CD4-positive, alpha-beta T cell treated with Interleukin-10 for 1 hour (primary cell): ENCODE results near the gene ZNF333.
"Not testable (repeated sequence)": the region's sequence is repeated elsewhere in the genome, so short reads cannot be mapped to it uniquely, and the experiment has no call there.

ENCODE experiments used
- DNase-seq: peaks from one replicate; pipeline ENCODE4 v3.0.0-alpha.2; 2020

ZNF333 gene

GRCh38 chr19:14700711-14701375 is 11.0 kb downstream of the ZNF333 start:
- no peak for DNase-seq

GRCh38 chr19:14703833-14704232 is 14.0 kb downstream of the ZNF333 start:
- no peak for DNase-seq

- DNase-seq: no peak
Measured at GRCh38 chr19:14704450-14704849, 14.6 kb downstream of the ZNF333 start.

- no peak for DNase-seq
Measured at GRCh38 chr19:14715841-14716240, 26.0 kb downstream of the ZNF333 start.

- no peak for DNase-seq
Measured at GRCh38 chr19:14718522-14719116, 28.8 kb downstream of the ZNF333 start.

GRCh38 chr19:14719162-14719561 is 29.3 kb downstream of the ZNF333 start:
- DNase-seq: no peak

- no peak for DNase-seq
Measured at GRCh38 chr19:14722127-14722526, 32.3 kb downstream of the ZNF333 start.

- DNase-seq: no peak
Measured at GRCh38 chr19:14728595-14728994, 38.7 kb downstream of the ZNF333 start.

- no peak for DNase-seq
Measured at GRCh38 chr19:14731200-14731599, 41.4 kb downstream of the ZNF333 start.

- DNase-seq: no peak
Measured at GRCh38 chr19:14732510-14732909, 42.7 kb downstream of the ZNF333 start.

GRCh38 chr19:14733574-14733973 is 43.7 kb downstream of the ZNF333 start:
- DNase-seq: no peak

GRCh38 chr19:14735915-14736314 is 46.1 kb downstream of the ZNF333 start:
- DNase-seq: no peak

GRCh38 chr19:14746886-14747285 is 57.0 kb downstream of the ZNF333 start:
- DNase-seq: no peak

GRCh38 chr19:14748601-14749000 is 58.8 kb downstream of the ZNF333 start:
- DNase-seq: no peak

GRCh38 chr19:14758816-14759215 is 69.0 kb downstream of the ZNF333 start:
- DNase-seq: no peak

- DNase-seq: no peak
Measured at GRCh38 chr19:14761607-14762006, 71.8 kb downstream of the ZNF333 start.

GRCh38 chr19:14762111-14762510 is 72.3 kb downstream of the ZNF333 start:
- no peak for DNase-seq

GRCh38 chr19:14763497-14764145 is 73.8 kb downstream of the ZNF333 start:
- DNase-seq: no peak

GRCh38 chr19:14764401-14764800 is 74.6 kb downstream of the ZNF333 start:
- DNase-seq: no peak

GRCh38 chr19:14765403-14765802 is 75.6 kb downstream of the ZNF333 start:
- not testable (repeated sequence) for DNase-seq

GRCh38 chr19:14765841-14766240 is 76.0 kb downstream of the ZNF333 start:
- not testable (repeated sequence) for DNase-seq

- no peak for DNase-seq
Measured at GRCh38 chr19:14767466-14767971, 77.7 kb downstream of the ZNF333 start.

GRCh38 chr19:14768001-14768400 is 78.2 kb downstream of the ZNF333 start:
- DNase-seq: no peak

GRCh38 chr19:14769201-14769600 is 79.4 kb downstream of the ZNF333 start:
- DNase-seq: no peak
